ENCODE results near the gene CD44.

GRCh38 chr11:35235157-35235468 is 96.1 kb downstream of the CD44 start:
- TF ChIP-seq EZH2phosphoT487 (IDR thresholded peaks at IDR 0.05; ENCODE audit: borderline replicate concordance, low read depth): no peak
- no peak for TF ChIP-seq CTCF (IDR thresholded peaks at IDR 0.05)
- TF ChIP-seq POLR2AphosphoS5 (IDR thresholded peaks at IDR 0.05; ENCODE audit: low read depth, low read length): no peak
- TF ChIP-seq TAF1 (IDR thresholded peaks at IDR 0.05; ENCODE audit: borderline replicate concordance, low read depth, low read length): no peak
- TF ChIP-seq SMC3 (IDR thresholded peaks at IDR 0.05; ENCODE audit: low read depth, low read length): no peak
